HepG2 (cell line): ENCODE measurements around the gene VNN1. TPM values are rescaled to one million over a fixed set of nuclear protein-coding genes. Genes with fewer than 3 reads are reported as not detected.

ENCODE experiments used
- ATAC-seq: fragments of 200-7000 bp; cut with Tn5 transposase; 3 replicates; pipeline ENCODE4 v1.9.1; 2020; ENCODE audit warnings: mild to moderate bottlenecking, moderate library complexity
- BruUV-seq: library from RNA; stranded (reverse); fragments of 400-500 nt; replicated peaks from 2 replicates; lab custom pipeline; 2021; lab: Mats Ljungman, UMichigan
- CTCF ChIA-PET: fragments of 300-600 bp; formaldehyde crosslinking; extraction: SDS; loops from one replicate; lab custom pipeline; 2021; ENCODE audit warnings: low total read pairs, inconsistent platforms, low intra/inter-chr PET ratio; lab: Yijun Ruan, JAX
- POLR2A ChIA-PET: fragments of 350-600 bp; sonication (Branson Sonifier 250); formaldehyde crosslinking; loops from one replicate; lab custom pipeline; 2020; ENCODE audit warnings: antibody characterized with exemption, inconsistent platforms; lab: Yijun Ruan, JAX
- DNase-seq: peaks from one replicate; pipeline ENCODE4 v3.0.0-alpha.2; 2015; ENCODE audit warnings: low spot score
- FAIRE-seq: peaks from 3 replicates; lab custom pipeline; 2011; peaks lifted over from hg19 to GRCh38; lab: Jason Lieb, UNC
- H2AFZ ChIP-seq: one replicate; pipeline ENCODE4 v1.6.1; 2011; ENCODE audit warnings: low read length, inconsistent platforms
- H3K27ac ChIP-seq: fragments of 300-600 bp; 3 replicates; pipeline ENCODE4 v1.8.0; 2011; ENCODE audit warnings: mixed run types, mild to moderate bottlenecking, mixed read lengths, low read length, inconsistent platforms; ENCODE audit not compliant: insufficient read depth; ENCODE audit errors: extremely low read length
- H3K27me3 ChIP-seq, 2 experiments: fragments of 200-600 bp in 1 of 2; 2 replicates in 1 of 2; 3 replicates in 1 of 2; pipeline versions ENCODE4 v1.6.0 to v1.8.0; 2011; ENCODE audit warnings: low read length in 2 of 2, mild to moderate bottlenecking in 2 of 2, moderate library complexity in 2 of 2, inconsistent platforms in 1 of 2; ENCODE audit not compliant: insufficient read depth in 2 of 2, control insufficient read depth in 1 of 2
- H3K36me3 ChIP-seq, 2 experiments: fragments of 200-600 bp in 1 of 2; replicated peaks in 1 of 2; 2 replicates in 1 of 2; 3 replicates in 1 of 2; pipeline versions ENCODE4 v1.5.1 to v1.8.0; 2011; ENCODE audit warnings: low read length in 2 of 2, inconsistent platforms in 1 of 2; ENCODE audit not compliant: insufficient read depth in 2 of 2, control insufficient read depth in 1 of 2
- H3K4me1 ChIP-seq: 2 replicates; pipeline ENCODE4 v1.5.1; 2012; ENCODE audit warnings: low read length, inconsistent platforms; ENCODE audit not compliant: insufficient read depth
- H3K4me2 ChIP-seq: 2 replicates; pipeline ENCODE4 v1.6.0; 2011; ENCODE audit warnings: low read depth, low read length, inconsistent platforms
- H3K4me3 ChIP-seq, 3 experiments: fragments of 200-600 bp in 1 of 3; sonication (generic), shearing (Covaris generic) in 1 of 3; replicated peaks in 1 of 3; 2 replicates each; pipeline ENCODE4 v1.5.1; 2011 to 2016; ENCODE audit warnings: low read length in 3 of 3, inconsistent platforms in 2 of 3, low read depth in 2 of 3, mild to moderate bottlenecking in 2 of 3, control low read depth in 1 of 3, mixed read lengths in 1 of 3; ENCODE audit not compliant: insufficient read depth in 1 of 3
- H3K79me2 ChIP-seq: one replicate; pipeline ENCODE4 v1.6.1; 2011; ENCODE audit warnings: low read length, inconsistent platforms; ENCODE audit not compliant: insufficient read depth
- H3K9ac ChIP-seq: 2 replicates; pipeline ENCODE4 v1.6.0; 2011; ENCODE audit warnings: mild to moderate bottlenecking, low read depth, low read length, inconsistent platforms; ENCODE audit not compliant: insufficient read depth
- H3K9me3 ChIP-seq: 2 replicates; pipeline ENCODE4 v1.5.1; 2012; ENCODE audit warnings: mild to moderate bottlenecking, low read length
- H4K20me1 ChIP-seq: 2 replicates; pipeline ENCODE4 v1.6.0; 2011; ENCODE audit warnings: inconsistent platforms, mild to moderate bottlenecking, low read length, moderate library complexity; ENCODE audit not compliant: insufficient read depth
- FIP1L1 ChIP-seq: fragments of 200-400 bp; formaldehyde crosslinking; IDR thresholded peaks from 2 replicates; pipeline ENCODE4 v1.6.1; 2018; ENCODE audit warnings: low read depth, mild to moderate bottlenecking, low read length, moderate library complexity, borderline replicate concordance; ENCODE audit not compliant: insufficient read depth
- KAT8 ChIP-seq: IDR thresholded peaks from 2 replicates; pipeline ENCODE4 v1.6.1; 2016; ENCODE audit warnings: missing genetic modification reagents, missing compliant biosample characterization
- MLLT10 ChIP-seq: sonication (generic); formaldehyde crosslinking; IDR thresholded peaks from 2 replicates; pipeline ENCODE4 v1.4.0; 2020; ENCODE audit warnings: missing genetic modification reagents
- PBX2 ChIP-seq: IDR thresholded peaks from 2 replicates; pipeline ENCODE4 v1.6.1; 2016; ENCODE audit warnings: control low read depth
- TRIM24 ChIP-seq: sonication (generic); formaldehyde crosslinking; IDR thresholded peaks from 2 replicates; pipeline ENCODE4 v1.8.0; 2022; ENCODE audit warnings: mild to moderate bottlenecking, missing genetic modification reagents
- ZBTB39 ChIP-seq: sonication (generic); formaldehyde crosslinking; IDR thresholded peaks from 2 replicates; pipeline ENCODE4 v1.5.0; 2020; ENCODE audit warnings: missing genetic modification reagents
- ZNF383 ChIP-seq: sonication (generic); formaldehyde crosslinking; IDR thresholded peaks from 2 replicates; pipeline ENCODE4 v1.4.0; 2020; ENCODE audit warnings: missing genetic modification reagents, mild to moderate bottlenecking, borderline replicate concordance
- ZNF484 ChIP-seq: sonication (generic); formaldehyde crosslinking; IDR thresholded peaks from 2 replicates; pipeline ENCODE4 v1.5.1; 2020; ENCODE audit warnings: mild to moderate bottlenecking, low read depth, missing genetic modification reagents, borderline replicate concordance
- ZNF557 ChIP-seq: sonication (generic); formaldehyde crosslinking; IDR thresholded peaks from 2 replicates; pipeline ENCODE4 v1.4.0; 2020; ENCODE audit warnings: missing genetic modification reagents
- ZNF563 ChIP-seq: sonication (generic); formaldehyde crosslinking; IDR thresholded peaks from 2 replicates; pipeline ENCODE4 v1.8.0; 2022; ENCODE audit warnings: mild to moderate bottlenecking, moderate library complexity, missing genetic modification reagents
- ZNF564 ChIP-seq: sonication (generic); formaldehyde crosslinking; IDR thresholded peaks from 2 replicates; pipeline ENCODE4 v1.8.1; 2023; ENCODE audit warnings: mild to moderate bottlenecking, missing genetic modification reagents
- WGBS: methylation state at CpG from one replicate; pipeline ENCODE4 v1.1.6; 2017; ENCODE audit warnings: low lambda C conversion rate; 5-methylcytosine and 5-hydroxymethylcytosine counted together
- in situ Hi-C: cut with HindIII; loops from 2 replicates; pipeline ENCODE4 v1.10.0; 2017; ENCODE audit warnings: low pct_unique_long_range_greater_than_20kb; ENCODE audit not compliant: extremely low pct_ligation_motif_present
- intact Hi-C: fragments of 100-400 bp; cut with micrococcal nuclease; formaldehyde crosslinking; loops from one replicate; pipeline ENCODE4 v1.10.0; 2022; ENCODE audit not compliant: unreplicated experiment
- polyA plus RNA-seq, 8 experiments: library from polyadenylated mRNA; depleted of rRNA in 3 of 8; stranded (reverse) in 7 of 8; unstranded in 1 of 8; fragments of >200 nt; fragmentation: Illumina TruSeq in 4 of 8; extraction: Trizol in 4 of 8; gene quantifications; 2 replicates each; pipeline versions ENCODE4 v1.2.1 to v1.2.3, GENCODE V29; 2011 to 2016; ENCODE audit warnings: low read depth in 4 of 8, missing spikeins in 1 of 8, mixed read lengths in 1 of 8; ENCODE audit not compliant: insufficient read depth in 1 of 8
- total RNA-seq, 5 experiments: library from RNA; depleted of rRNA; stranded (reverse); fragments of >200 nt; fragmentation: Illumina TruSeq; extraction: Trizol; gene quantifications; 2 replicates each; pipeline ENCODE4 v1.2.3, GENCODE V29; 2016; ENCODE audit warnings: low read depth in 1 of 5

Gene VNN1
- total and polyA plus RNA-seq, 2 of the 13 experiments (the other 11 are each of a cell fraction or from before 2014, with no cell fraction given) = 0.62 to 4.0 TPM

GRCh38 chr6:132685009-132685408, 28.8 kb downstream of the VNN1 start:
- intact Hi-C loops (no loop called here), in situ Hi-C loops (no loop called here)
- DNase-seq = no peak
- H2AFZ ChIP-seq = no peak overlapping the region
- no peak for FAIRE-seq
- ATAC-seq = no peak
- no peaks in the 10 kb centered on the region for H4K20me1 ChIP-seq
- no peaks in the 10 kb centered on the region for H3K79me2 ChIP-seq
- H3K4me3 ChIP-seq = no peak overlapping the region
- no peaks in the 10 kb centered on the region for H3K36me3 ChIP-seq
- TF ChIP-seq ZBTB39 (CRISPR knock-in tag) (no peak), KAT8 (CRISPR knock-in tag) (no peak), FIP1L1 (no peak), PBX2 (CRISPR knock-in tag) (no peak), ZNF557 (CRISPR knock-in tag) (no peak), MLLT10 (CRISPR knock-in tag) (no peak), TRIM24 (no peak), ZNF564 (no peak), ZNF484 (CRISPR knock-in tag) (no peak), ZNF383 (CRISPR knock-in tag) (no peak), ZNF563 (CRISPR knock-in tag) (no peak)
- 83% methylated on average over 3 of the region's 3 CpGs for WGBS
- ChIA-PET CTCF (no interaction called here), POLR2A (no interaction called here)
- no peak overlapping the region for H3K9ac ChIP-seq
- no peaks in the 10 kb centered on the region for H3K4me1 ChIP-seq
- peaks cover 1 to 6% of the 10 kb centered on the region in 2 experiments; a peak in 1 of 5 replicates for H3K27me3 ChIP-seq
- H3K4me2 ChIP-seq = no peak overlapping the region
- no peaks in the 10 kb centered on the region for H3K9me3 ChIP-seq
- no peak overlapping the region for H3K27ac ChIP-seq
- BruUV-seq = no TSS peak
